D341Med (cell line): Measurements from ENCODE around the gene PSMB1.

Source experiments
- DNase-seq: peaks from one replicate; pipeline ENCODE4 v3.0.0; 2012; ENCODE audit warnings: low spot score

Gene PSMB1

DNA sequence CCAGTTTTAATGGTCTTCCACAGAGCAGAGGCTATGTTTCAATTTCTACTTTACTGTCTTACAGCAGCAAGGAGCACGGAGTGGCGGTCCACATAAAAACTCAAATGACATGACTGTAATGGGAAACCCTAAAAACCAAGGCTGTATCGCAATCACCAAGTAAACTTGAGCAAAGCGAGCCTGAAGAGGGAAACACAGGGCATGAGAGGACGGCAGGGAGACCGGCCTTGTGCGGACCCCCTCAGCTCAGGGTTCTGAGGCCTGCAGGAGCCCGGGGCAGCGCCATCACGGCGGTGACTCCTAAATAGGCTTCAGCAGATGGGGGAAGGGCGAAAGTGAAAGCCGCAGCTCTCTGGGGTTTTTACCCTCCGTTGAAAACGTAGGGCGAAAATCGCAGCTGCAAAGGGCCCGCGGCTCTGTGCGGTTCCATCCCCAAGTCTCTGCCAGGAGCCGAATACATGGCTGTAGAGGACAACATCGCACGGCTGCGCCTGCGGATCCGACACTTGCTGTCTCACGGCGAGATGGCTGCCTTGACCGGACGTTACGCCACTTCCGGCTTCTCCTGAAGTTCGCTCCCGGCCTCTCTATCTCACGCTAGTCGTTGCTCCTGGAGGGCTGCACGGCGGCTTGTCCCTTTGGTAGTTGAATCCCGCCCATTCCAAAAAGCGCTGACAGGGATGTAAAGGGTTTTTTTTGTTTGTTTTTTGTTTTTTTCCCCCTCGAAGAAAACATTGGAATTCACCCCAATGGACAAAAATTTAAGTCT is at the start of gene PSMB1:
TSS of gene PSMB1 (minus strand) at position 543 of the 769 bp plus-strand sequence. CDS start at position 478, 65 bp downstream.
- peak; percentile 88 for DNase-seq

DNA sequence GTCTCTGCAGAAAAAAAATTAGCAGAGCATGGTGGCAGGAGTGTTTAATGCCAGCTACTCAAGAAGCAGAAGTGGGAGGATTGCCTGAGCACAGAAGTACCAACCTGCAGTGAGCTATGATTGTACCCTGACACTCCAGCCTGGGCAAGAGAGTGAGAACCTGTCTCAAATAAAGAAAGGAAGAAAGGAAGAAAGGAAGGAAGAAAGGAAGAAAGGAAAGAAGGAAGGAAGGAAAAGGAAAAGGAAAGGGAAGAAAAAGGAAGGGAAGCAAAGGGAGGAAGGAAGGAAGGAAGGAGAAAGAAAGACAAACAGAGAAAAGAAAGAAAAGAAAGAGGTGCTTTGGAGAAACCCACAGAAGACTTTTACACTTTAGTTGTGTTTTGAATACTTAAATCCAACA is 44.2 kb upstream of the PSMB1 start:
- no peak for DNase-seq

DNA sequence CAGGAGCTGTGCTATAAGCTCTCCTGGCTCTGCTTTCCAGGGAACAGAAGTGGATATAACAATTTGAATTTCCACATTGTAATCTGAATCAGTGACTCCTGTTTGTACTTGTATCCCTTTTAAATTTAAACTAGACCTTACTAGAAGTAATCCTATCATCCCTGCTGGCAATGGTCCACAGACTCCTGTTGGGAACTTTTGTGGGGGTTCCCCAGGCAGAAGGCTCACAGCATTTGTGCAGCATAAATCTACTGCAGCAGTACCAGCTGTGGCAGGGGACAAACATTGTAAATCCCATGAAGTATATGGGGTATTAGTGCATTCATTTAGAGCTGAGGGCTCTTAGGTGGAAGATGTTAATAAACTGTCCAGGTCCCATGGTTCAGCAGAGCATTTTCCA is 43.3 kb upstream of the PSMB1 start:
- no peak for DNase-seq

DNA sequence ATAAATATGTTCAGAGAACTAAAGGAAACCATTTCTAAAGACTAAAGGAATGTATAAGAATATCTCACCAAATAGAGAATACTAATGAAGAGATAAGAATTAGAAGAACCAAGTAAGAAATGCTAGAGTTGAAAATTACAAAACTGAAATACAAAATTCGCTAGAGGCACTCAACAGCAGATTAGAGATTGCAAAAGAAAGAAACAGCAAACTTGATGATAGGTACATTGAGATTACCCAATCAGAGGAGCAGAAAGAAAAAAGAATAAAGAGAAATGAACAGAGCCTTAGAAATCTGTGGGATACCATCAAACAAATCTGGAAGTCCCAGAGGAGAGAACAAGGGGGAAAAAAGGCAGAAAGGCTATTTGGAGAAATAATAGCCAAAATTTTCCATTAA is 37.6 kb upstream of the PSMB1 start:
- DNase-seq = no peak

DNA sequence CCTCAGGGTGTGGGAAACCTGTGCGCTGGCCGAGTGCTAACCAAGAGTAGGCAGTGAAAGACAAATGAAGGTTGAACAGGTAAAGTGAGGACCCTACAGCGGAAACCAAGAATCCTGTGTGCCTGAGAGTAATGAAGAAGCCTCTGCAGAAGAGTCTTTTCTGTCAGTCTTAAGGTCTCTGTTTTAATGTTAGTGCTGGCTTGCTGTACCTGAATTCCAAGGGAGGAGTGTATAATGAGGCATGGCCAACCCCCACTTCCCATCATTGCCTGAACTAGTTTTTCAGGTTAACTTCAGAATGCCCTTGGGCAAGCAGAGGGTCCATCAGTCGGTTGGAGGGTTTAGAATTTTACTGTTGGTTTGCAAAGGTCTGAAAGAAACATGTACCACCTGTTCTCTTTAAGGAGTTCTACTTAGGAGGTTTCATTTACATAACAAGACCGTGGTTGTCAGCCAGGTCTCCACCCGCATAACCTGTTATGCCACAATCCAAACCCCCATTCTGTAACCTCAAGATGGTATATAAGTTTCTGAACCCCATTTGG is 31.9 kb upstream of the PSMB1 start:
- no peak for DNase-seq

DNA sequence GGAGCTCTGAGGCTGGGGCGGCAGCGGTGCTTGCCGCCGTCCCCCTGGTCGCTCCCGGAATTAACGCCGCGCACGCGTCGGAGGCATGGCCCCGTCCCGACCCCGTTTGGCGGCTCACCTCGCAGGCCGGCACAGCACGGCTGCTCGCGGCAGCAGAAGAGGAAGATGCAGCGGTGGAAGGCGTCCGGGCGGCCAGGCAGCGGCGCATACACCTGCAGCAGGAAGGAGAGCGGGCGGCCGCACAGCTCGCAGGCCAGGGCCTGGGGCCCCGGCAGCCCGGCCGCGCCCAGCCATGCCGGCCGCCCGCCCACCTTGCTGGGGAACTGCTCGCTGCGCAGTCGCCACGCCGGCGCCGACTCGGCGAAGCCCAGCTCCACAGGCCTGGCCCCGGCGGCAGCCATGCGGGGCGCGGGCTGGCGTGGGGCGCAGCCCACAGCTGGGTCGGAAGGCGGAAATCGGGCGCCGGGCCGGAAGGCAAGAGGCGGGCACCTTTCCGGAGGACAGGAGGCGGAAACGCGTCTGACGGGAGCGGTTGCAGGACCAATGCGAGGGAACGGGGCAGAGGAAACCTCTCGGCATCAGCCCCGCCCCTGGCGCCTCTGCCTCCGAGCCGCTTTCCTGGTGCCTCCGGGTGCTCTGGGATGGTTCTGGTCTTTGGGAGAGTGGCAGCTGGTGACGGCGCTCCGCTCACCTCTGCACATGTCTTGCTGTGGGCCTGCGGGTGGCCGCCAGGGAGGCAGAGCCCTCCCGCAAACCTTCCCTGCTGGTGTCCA is 31.3 kb upstream of the PSMB1 start, which contains the start of gene PDCD2:
TSS of gene PDCD2 (minus strand) at position 457 of the 773 bp plus-strand sequence. CDS start at position 401, 56 bp downstream.
- DNase-seq = peak; percentile 96

DNA sequence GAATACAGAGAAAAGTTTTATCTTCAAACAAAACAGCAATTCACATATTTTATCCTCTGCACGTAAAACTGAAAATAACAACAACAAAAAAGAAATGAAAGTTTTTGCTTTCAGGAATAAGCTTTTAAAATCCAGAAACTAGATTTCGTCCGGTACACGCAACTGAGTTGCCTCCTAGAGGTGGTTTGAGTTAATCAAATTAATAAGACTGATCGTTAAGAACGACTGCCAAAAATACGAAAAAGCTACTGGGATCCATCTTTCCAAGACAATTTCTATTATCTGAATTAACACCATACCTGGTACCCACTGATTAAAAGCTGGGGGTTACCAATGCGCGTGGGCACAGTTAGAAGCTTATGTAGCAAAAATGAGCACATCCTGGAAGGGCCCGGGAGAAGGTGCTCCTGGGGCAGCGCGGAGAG is 30.7 kb upstream of the PSMB1 start:
- no peak for DNase-seq

DNA sequence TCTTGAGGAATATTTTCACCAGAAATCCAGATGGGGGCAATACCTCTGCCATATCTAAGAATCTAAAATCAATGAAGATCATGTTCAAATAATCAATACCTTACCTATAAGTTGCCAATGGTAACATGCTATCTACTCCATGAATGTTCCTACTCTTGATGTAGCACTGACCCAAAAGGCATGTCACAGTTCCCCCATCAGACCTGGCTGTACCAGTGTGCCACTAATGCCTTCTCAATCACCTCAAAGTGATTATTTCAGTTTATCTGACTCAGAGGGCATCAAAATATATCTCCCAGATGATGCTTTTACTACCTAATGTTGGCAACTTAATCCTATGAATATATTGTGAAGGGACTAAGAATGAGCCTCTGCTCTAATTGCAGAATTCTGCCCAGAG is 25.8 kb upstream of the PSMB1 start:
- DNase-seq = no peak

DNA sequence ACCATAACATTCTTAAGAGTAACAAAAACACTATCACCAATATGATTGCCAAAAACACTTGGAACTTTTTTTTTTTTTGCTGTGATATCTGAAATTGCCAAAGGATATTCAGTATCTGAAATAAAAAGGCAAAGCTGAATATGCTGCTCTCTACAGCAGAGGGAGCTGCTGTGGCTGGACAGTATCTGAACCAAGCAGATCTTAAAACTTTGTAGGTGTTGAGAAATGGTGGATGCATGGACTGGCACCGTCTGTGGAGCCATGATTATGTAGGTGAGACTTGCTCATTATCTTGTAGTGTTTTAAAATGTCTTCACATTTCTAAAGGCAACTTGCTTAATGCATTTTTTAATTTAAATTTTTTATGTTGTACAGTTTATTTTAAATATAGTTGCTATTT is 22.1 kb upstream of the PSMB1 start:
- DNase-seq = peak; percentile 45

DNA sequence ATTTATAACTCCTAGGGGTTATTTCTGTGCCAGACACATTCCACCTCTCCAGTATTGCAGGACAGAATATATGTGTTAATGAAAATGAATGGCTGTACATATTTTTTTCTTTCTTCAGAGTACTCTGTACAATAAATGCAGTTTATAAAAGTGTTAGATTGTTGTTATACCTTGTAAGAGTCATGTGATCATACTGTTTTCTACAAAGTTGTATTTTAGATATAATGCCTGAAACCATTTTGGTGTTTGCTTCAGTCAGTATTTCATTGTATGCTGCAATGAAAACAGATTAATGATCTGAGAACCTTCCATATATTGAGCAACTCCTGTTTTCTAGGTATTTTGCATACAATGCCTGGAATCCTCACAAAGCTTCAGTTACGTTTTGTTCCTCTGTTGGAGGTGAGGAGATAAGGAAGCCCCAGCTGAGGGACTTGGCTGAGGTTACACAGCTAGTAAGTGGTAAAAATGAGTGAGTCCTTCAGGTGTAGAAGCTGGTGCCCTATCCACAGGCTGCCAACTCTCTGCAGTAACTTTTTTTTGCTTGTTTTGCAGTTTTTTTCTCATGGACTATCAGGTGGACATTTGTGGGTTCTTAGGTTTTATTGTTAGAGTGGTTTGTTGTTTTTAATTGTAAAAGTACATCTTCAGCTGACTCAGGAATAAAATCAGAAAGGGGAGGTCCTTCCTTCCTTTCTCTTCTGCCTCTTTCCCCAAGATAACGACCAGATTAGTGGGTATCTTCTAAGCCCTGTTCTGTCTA is 19.8 kb upstream of the PSMB1 start:
- DNase-seq = no peak

DNA sequence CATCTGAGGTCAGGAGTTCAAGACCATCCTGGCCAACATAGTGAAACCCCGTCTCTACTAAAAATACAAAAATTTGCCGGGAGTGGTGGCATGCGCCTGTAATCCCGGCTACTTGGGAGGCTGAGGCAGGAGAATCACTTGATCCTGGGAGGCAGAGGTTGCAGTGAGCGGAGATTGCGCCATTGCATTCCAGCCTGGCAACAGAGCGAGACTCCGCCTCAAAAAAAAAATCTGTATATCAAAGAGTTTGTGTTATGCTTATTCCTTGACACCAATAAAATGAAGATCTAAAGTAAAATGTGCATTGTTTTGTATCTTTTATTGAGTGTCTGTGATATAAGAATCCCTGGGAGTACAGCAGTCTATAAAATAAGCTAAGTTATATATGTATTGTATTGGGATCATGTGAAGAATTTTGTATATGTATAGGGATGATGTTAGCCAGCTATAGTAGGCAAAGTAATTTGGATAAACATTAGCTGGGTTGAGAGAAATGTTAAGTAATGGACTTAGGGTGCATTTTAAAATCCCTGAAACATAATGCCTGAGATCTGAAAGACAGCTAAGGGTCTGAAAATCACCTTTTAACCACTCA is 11.9 kb upstream of the PSMB1 start:
- no peak for DNase-seq

DNA sequence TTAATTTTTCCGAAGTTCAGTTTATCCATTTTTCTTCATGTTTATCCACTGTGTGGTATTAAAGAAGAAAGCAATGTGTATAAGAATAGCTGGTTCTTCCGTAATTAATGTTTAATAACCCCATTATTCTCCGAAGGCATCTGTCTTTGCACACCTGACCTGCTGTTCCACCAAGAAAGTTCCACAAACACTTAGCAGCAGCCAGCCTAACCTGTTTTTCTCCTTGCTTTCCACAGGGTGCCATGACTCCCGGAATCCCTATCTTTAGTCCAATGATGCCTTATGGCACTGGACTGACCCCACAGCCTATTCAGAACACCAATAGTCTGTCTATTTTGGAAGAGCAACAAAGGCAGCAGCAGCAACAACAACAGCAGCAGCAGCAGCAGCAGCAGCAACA is 8.4 kb upstream of the PSMB1 start:
- no peak for DNase-seq

DNA sequence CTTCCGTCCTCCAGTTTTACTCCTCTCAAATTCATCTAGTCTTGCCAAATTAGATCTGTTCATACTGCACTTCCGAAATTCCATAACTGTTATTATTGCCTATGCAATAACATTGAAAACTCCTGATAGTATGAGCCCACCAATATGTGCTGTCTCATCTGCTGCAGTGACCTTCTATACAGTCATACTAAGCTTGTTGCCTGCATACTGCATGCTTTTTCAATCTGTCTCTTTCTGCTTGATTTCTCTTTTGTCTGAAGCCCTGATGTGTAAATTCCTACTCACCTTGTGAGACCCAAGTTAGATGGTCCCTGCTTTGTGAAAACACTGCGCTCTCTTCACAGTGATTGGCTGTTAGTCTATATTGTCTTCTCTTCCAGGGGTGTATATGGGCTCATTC is 2.2 kb upstream of the PSMB1 start:
- no peak for DNase-seq

DNA sequence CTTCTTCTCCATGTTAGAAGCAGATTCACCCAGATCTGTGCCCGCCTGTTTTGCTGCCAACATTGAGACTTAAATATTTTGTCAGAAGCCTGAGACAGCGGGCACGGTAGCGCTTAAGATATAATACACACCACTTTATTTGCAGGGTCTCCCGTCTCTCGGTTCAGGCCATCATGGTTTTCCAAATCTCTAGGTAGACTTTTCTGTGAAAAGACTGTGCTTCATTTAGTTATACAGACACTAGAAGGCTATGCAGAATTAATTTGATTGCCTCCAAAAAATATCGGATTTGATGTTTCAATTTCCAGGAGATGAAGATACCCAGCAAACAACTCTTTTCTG is 1.7 kb upstream of the PSMB1 start:
- DNase-seq = no peak

DNA sequence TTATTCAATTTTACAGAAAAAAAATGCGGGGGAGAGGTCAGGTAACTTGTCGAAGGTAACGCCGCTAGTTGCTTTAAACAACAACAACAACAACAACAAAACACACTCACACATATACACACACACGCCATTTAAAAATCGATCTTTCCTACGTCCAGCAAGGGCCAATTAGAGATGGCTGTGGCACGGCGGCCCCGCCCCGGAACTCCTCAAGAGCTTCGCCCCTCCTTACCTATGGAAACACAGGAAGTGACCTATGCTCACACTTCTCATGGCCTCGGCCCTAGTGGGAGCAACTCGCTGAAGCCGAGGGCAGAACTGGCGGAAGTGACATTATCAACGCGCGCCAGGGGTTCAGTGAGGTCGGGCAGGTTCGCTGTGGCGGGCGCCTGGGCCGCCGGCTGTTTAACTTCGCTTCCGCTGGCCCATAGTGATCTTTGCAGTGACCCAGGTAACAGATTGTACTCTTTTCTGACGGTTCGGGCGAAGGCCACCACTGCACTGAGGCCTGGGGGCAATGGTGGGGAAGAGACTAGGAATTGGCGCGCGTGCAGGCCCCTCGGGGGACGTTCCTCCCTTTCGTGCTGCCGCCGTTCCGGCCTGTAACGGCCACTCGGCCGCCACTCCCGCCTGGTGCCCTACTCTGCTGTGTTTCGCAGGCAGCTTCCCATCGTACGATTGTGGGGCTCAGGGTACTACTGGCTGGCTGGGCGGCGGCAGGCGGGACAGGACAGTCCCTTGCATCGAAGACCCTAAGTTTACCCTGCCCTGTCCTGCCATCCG is 1.1 kb upstream of the PSMB1 start, which contains the start of gene TBP:
TSS of gene TBP (plus strand) at position 357 of the 783 bp plus-strand sequence. CDS start 2,661 bp downstream, outside the sequence.
- DNase-seq = peak; percentile 94

DNA sequence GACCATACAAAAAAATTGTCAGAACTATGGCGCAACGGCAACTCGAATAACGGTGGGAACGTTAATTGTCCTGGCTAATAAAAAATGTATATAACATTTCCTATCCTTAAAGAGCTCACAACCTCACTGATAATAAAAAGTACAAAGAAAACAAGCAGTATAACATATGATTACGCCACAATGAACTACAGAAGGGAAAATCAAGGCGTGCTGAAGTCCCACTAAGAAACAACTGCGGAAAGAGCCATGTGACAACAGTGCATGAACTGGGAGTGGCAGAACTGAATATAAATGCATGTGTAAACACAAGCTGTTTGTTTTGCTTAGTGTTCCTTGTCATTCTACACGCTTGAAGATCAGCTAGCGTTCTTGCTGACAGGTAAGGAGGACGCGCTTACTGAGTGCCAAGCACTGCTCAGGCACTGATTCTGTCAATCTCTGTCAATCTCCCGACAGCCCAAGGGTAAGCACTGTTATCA is 466 bp upstream of the PSMB1 start:
- peak; percentile 49 for DNase-seq

DNA sequence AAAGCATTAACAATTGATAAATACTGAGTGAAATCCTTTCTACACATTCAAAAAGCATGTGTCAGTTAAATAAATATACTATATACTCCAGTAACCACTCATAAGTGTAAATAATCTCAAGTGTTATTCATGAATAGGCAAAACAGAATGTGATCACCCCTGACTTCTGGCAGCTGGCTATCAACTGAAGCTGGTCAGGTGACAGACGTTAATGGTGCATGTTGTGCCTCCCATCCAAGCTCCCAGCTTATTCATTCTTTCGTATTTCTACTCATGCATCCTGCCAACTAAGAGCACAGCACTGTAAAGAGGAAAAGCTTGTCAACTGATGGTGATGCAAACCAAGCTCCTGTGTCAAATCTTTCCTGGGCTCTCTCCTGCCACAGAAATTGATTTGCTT is 7.7 kb downstream of the PSMB1 start:
- no peak for DNase-seq

DNA sequence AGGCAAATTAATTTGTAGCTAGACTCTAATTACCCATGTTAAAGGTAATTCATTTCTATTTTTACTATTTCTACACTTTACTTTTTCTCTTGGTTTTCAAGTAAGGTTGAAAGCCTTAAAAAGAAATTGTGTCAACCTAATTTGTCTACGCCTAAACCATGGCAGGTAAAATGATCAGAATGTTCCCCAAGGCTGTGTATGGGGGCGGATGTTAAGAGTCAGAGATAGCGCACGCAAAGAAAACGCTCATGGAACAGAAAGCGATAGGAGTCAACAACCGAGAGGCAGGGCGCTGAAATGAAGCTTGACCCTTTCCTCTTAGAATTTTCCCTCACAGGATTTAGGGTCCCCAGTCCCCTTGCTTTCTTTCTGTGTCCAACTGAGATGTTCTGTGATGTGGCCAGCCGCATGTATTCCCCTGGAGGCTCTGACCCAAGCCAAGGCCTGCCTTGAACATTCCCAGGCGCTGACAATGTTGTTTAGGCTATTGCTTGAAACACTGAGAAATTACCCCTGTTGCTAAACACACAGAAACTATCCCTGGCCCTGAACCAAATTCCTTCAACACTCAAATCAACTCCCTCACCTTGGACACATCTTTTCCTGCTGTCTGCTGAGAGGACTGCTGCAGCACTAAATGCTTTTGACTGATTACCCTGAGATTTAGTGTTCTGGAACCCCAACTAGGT is 10.9 kb downstream of the PSMB1 start:
- DNase-seq = no peak

DNA sequence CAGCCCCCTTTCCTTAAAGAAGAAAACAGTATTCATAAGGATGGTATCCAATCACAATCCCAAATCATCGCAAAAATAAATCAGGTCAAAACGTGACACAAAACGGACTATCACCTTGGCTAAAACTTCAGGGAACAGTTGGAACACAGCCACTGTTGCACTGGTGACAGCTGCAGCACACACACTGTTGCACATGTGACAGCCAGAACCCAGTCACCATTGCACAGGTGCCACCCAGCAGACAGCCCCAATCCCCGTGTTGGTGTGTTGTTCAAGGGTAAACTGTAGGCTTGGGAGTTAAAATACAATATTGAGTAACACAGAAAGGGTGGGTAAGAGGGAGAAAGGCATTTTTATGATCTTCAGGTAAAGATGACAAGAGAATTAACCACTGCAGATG is 15.8 kb downstream of the PSMB1 start:
- no peak for DNase-seq

DNA sequence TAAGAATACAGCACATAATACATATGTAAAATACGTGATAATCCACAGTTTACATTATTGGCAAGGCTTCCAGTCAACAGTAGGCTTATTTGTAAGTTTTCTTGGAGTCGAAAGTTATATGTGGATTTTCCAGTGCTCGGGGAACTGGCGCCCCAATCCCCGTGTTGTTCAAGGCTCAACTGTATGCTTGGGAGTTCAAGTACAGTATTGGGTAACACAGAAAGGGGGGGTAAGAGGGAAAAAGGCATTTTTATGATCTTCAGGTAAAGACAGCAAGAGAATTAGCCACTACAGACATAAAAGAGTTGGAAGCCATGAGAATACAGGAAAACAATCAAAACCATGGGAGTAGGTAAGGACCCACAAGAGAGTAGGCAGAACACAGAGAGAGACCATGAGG is 16.4 kb downstream of the PSMB1 start:
- no peak for DNase-seq
